Sigmoid colon (tissue), 7 donors: ENCODE results near the gene SPI1. TPM values are rescaled to one million over a fixed set of nuclear protein-coding genes. Genes with fewer than 3 reads are reported as not detected.

Source experiments
- DNase-seq: peaks from one replicate; pipeline ENCODE4 v3.0.0-alpha.2; 2019
- H3K27ac ChIP-seq, 4 donors: fragments of 200-600 bp; sonication (generic); one replicate each; pipeline ENCODE4 v1.5.1; 2016 to 2019; ENCODE audit warnings: mild to moderate bottlenecking in 1 of 4
- H3K27me3 ChIP-seq, 3 donors: fragments of 200-600 bp; sonication (generic); one replicate each; pipeline ENCODE4 v1.5.1; 2019; ENCODE audit warnings: mild to moderate bottlenecking in 1 of 3
- H3K36me3 ChIP-seq, 4 donors: fragments of 200-600 bp; sonication (generic); one replicate each; pipeline ENCODE4 v1.5.1; 2016 to 2019
- H3K4me1 ChIP-seq, 4 donors: fragments of 200-600 bp; sonication (generic); one replicate each; pipeline ENCODE4 v1.5.1; 2017 to 2019
- H3K4me3 ChIP-seq, 4 donors: fragments of 200-600 bp; sonication (generic); one replicate each; pipeline ENCODE4 v1.5.1; 2017 to 2019; ENCODE audit warnings: mild to moderate bottlenecking in 2 of 4, moderate library complexity in 1 of 4
- H3K9me3 ChIP-seq, 4 donors: fragments of 200-600 bp in 3 of 4; sonication (generic) in 3 of 4; one replicate each; pipeline versions ENCODE4 v1.5.1 to v1.6.1; 2013 to 2019
- EP300 ChIP-seq, 4 donors: sonication (generic); formaldehyde crosslinking; IDR thresholded peaks; one replicate each; pipeline ENCODE4 v1.6.1; 2017; ENCODE audit warnings: antibody characterized with exemption in 4 of 4
- POLR2A ChIP-seq, 2 donors: fragments of 450-650 bp; IDR thresholded peaks; one replicate each; pipeline ENCODE4 v1.6.1; 2016; ENCODE audit warnings: antibody characterized with exemption in 2 of 2, mild to moderate bottlenecking in 2 of 2, moderate library complexity in 2 of 2
- POLR2AphosphoS5 ChIP-seq, 4 donors: sonication (generic); formaldehyde crosslinking; IDR thresholded peaks; one replicate each; pipeline ENCODE4 v1.6.1; 2017; ENCODE audit warnings: antibody characterized with exemption in 4 of 4
- WGBS, 2 donors: extraction: QIAGEN DNeasy Blood & Tissue Kit; methylation state at CpG; one replicate each; pipeline ENCODE4 v1.1.7; 2013; 5-methylcytosine and 5-hydroxymethylcytosine counted together
- intact Hi-C: fragments of 100-400 bp; cut with DNase I; formaldehyde crosslinking; loops from one replicate; pipeline ENCODE4 v1.15.1; 2023
- polyA plus RNA-seq, 3 donors: library from polyadenylated mRNA; stranded (reverse); fragments of 200-250 nt; gene quantifications; one replicate each; pipeline ENCODE4 v1.2.3, GENCODE V29; 2013
- total RNA-seq, 4 donors: library from RNA; depleted of rRNA; stranded (reverse); fragments of >200 nt; gene quantifications; one replicate each; pipeline ENCODE4 v1.1.0, GENCODE V29; 2016
- TF ChIP-seq, protein P1 (sequence below), 4 experiments: fragments of 450-650 bp in 3 of 4; fragments of 200-600 bp in 1 of 4; IDR thresholded peaks; one replicate each; pipeline ENCODE4 v1.5.1; 2016 to 2019; ENCODE audit warnings: antibody characterized with exemption in 4 of 4, mild to moderate bottlenecking in 3 of 4, moderate library complexity in 2 of 4
- donor health status: healthy with polysubstance abuse.
- donor health status: Bipolar disorder and iron deficiency.
- donor health status: healthy.

The SPI1 gene
- total and polyA plus RNA-seq, 7 donors: 10.5 to 29.8 (median 19.7) TPM

DNA sequence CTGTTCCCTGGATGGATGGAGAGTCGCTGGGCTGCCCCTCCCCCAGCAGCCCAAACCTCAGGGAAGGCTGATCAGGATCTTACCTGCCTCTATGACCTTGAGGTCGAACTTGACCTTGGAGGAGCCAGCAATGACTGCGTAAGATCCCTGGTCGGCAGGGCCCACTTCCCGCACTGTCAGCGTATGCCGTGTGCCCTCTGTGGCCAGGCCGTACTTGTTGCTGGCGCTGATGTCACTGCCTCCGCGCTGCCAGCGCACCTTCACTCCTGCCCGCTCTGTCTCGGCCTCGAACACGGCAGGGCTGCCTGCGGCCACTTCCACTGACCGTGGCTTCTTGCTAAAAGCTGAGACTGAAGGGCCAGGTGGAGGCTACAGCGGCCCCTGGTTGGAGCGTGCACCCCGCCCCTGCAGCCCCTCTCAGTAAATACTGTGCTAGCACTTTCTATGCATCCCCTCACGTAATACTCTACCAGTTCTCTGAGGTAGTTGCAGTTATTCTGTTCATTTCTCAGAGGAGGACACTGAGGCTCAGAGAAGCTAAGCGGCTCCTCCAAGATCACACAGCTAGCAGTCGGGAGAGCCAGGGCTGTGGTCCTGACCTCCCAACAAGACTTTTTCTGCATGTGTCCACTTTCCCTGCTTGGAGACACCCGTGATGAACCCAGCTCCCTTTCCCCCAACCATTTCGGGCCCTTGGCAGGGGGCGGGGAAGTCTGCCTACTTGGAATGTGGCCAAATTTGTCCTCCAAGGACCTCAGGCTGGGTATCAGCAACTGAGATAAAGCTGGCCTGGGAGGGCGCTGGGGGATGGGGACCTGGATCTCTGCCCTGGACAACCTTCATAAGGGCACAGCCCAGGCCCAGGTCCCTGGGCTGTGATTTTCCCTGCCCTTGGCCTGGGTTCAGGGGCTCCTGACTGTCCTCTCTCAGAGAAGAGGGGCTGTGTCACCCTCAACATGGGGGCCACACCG, 26.9 kb downstream of the SPI1 start:
- Histone ChIP-seq H3K9me3 (no peaks in the 10 kb centered on the region), H3K4me3 (no peak overlapping the region), H3K36me3 (no peaks in the 10 kb centered on the region), H3K27ac (no peak overlapping the region), H3K27me3 (no peaks in the 10 kb centered on the region), H3K4me1 (peaks cover 0 to 14% (median 12%) of the 10 kb centered on the region in 4 donors)
- intact Hi-C loops: loop anchor here (5.0 to 10.0 kb wide), 2 partner anchors 94 to 467 kb away; partner anchors contain the start of gene NR1H3
- WGBS, 2 donors: 84 to 88% methylated on average over 29 of the region's 29 CpGs
- TF ChIP-seq, protein P1, sequence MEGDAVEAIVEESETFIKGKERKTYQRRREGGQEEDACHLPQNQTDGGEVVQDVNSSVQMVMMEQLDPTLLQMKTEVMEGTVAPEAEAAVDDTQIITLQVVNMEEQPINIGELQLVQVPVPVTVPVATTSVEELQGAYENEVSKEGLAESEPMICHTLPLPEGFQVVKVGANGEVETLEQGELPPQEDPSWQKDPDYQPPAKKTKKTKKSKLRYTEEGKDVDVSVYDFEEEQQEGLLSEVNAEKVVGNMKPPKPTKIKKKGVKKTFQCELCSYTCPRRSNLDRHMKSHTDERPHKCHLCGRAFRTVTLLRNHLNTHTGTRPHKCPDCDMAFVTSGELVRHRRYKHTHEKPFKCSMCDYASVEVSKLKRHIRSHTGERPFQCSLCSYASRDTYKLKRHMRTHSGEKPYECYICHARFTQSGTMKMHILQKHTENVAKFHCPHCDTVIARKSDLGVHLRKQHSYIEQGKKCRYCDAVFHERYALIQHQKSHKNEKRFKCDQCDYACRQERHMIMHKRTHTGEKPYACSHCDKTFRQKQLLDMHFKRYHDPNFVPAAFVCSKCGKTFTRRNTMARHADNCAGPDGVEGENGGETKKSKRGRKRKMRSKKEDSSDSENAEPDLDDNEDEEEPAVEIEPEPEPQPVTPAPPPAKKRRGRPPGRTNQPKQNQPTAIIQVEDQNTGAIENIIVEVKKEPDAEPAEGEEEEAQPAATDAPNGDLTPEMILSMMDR (IDR thresholded peaks at IDR 0.05): no peak
- TF ChIP-seq POLR2A (IDR thresholded peaks at IDR 0.05): no peak
- no peak for TF ChIP-seq POLR2AphosphoS5 (IDR thresholded peaks at IDR 0.05)
- TF ChIP-seq EP300 (IDR thresholded peaks at IDR 0.05): no peak
- DNase-seq: no peak

DNA sequence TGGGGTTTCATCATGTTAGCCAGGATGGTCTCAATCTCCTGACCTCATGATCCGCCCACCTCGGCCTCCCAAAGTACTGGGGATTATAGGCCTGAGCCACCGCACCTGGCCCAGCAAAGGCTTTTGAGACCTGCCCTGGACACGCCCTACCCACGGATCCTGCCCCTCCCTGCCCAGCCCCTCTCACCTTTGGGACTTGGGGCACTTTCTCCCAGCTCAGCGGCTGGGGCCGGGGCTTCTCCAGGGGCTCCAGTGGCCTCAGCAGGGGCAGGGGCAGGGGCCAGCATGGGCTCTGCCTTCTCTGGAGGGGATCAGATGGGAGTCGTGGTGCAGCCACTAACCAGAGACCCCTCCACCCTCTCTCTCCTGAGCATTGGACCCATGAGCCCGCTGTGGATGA, 28.0 kb downstream of the SPI1 start:
- no peaks in the 10 kb centered on the region for H3K27me3 ChIP-seq
- peaks cover 0 to 7% (median 7%) of the 10 kb centered on the region in 4 donors for H3K4me1 ChIP-seq
- TF ChIP-seq EP300 (IDR thresholded peaks at IDR 0.05) (no peak), POLR2AphosphoS5 (IDR thresholded peaks at IDR 0.05) (no peak)
- TF ChIP-seq, protein P1 (IDR thresholded peaks at IDR 0.05): no peak
- no peak overlapping the region for H3K4me3 ChIP-seq
- DNase-seq: no peak
- no peaks in the 10 kb centered on the region for H3K9me3 ChIP-seq
- WGBS, 2 donors: 74 to 87% methylated on average over 9 of the region's 9 CpGs
- intact Hi-C loops: loop anchor here (5.0 to 10.0 kb wide), 2 partner anchors 93 to 466 kb away; partner anchors contain the start of gene NR1H3
- no peaks in the 10 kb centered on the region for H3K36me3 ChIP-seq
- no peak overlapping the region for H3K27ac ChIP-seq

DNA sequence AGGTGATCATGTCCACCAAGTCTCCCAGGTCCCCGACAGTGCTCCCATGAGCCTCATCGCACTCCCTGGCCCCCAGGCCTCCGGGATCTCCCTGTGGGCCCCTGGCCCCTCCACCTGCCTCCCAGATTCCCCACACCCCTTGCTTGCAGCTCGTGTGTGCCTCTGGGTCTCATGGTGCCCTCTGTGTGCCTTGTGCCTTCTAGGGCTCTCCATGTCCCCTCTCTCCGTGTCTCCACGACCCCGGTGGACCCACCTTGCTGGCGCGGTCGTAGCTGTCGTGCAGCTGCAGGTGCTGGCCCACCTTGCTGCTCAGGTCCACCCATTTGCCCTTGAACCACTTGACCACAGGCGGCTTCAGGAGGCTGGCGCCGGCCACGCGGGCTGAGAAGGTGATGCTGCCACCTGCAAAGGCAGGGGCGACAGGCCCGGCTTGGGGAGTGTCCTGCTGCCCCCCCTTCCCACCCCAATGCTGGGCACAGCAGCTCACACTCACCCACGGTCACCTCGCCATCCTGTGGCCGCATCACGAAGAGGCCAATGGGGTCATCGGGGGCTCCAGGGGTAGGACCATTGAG, 28.7 kb downstream of the SPI1 start:
- Histone ChIP-seq H3K27me3 (no peaks in the 10 kb centered on the region), H3K4me3 (no peak overlapping the region), H3K9me3 (no peaks in the 10 kb centered on the region), H3K36me3 (no peaks in the 10 kb centered on the region), H3K4me1 (peaks cover 0 to 2% (median 2%) of the 10 kb centered on the region in 4 donors), H3K27ac (no peak overlapping the region)
- WGBS, 2 donors: 93 to 94% methylated on average over 23 of the region's 23 CpGs
- DNase-seq: no peak
- intact Hi-C loops: loop anchor here (5.0 to 10.0 kb wide), 2 partner anchors 92 to 465 kb away; partner anchors contain the start of gene NR1H3
- TF ChIP-seq EP300 (IDR thresholded peaks at IDR 0.05) (no peak), POLR2AphosphoS5 (IDR thresholded peaks at IDR 0.05) (no peak), POLR2A (IDR thresholded peaks at IDR 0.05) (no peak)
- TF ChIP-seq, protein P1 (IDR thresholded peaks at IDR 0.05): no peak

DNA sequence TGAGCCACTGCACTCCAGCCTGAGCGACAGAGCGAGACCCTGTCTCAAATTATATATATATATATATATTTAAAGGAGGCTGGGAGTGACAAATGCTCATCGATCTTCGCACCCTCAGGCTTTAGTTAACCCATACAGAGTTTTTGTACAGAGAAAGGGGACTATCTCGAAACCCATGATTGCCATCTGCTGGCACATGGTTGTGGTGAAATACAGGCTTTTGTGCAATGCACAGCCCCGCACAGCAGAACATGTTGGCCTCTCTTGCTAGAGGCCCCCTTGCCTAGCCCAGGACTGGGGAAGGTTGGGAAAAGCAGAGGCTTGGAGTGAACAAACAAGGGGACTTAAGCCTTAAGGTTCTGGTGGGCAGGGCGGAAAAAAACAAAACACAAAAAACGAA, 29.5 kb downstream of the SPI1 start:
- no peak overlapping the region for H3K27ac ChIP-seq
- DNase-seq: no peak

More for the DNA sequence above, 29.5 kb downstream of the SPI1 start:
- TF ChIP-seq EP300 (IDR thresholded peaks at IDR 0.05) (no peak), POLR2A (IDR thresholded peaks at IDR 0.05) (no peak), POLR2AphosphoS5 (IDR thresholded peaks at IDR 0.05) (no peak)
- TF ChIP-seq, protein P1 (IDR thresholded peaks at IDR 0.05): no peak
- Histone ChIP-seq H3K4me3 (no peak overlapping the region), H3K9me3 (no peaks in the 10 kb centered on the region), H3K27me3 (no peaks in the 10 kb centered on the region), H3K36me3 (no peaks in the 10 kb centered on the region), H3K4me1 (no peaks in the 10 kb centered on the region)
- intact Hi-C loops: no loop called here
- 67 to 78% methylated on average over 8 of the region's 8 CpGs for WGBS, 2 donors
